H9 (cell line): ENCODE data around the gene WBP1L. TPM values are rescaled to one million over a fixed set of nuclear protein-coding genes. Genes with fewer than 3 reads are reported as not detected.

Experiments used
- DNase-seq: peaks from one replicate; pipeline ENCODE4 v3.0.0-alpha.2; 2017
- H2AFZ ChIP-seq: one replicate; pipeline ENCODE4 v1.6.1; 2013; ENCODE audit warnings: mild to moderate bottlenecking, low read length, control low read depth, moderate library complexity
- H2AK5ac ChIP-seq: 2 replicates; pipeline ENCODE4 v1.6.1; 2013; ENCODE audit warnings: low read length, control low read depth, mixed read lengths; ENCODE audit not compliant: insufficient read length
- H2BK120ac ChIP-seq: one replicate; pipeline ENCODE4 v1.6.1; 2013; ENCODE audit warnings: low read depth, mild to moderate bottlenecking, low read length, control low read depth, inconsistent platforms; ENCODE audit not compliant: poor library complexity, severe bottlenecking
- H2BK12ac ChIP-seq: 2 replicates; pipeline ENCODE4 v1.6.1; 2013; ENCODE audit warnings: low read length, control low read depth, mixed read lengths, low read depth; ENCODE audit not compliant: insufficient read length
- H2BK15ac ChIP-seq: 2 replicates; pipeline ENCODE4 v1.6.1; 2013; ENCODE audit warnings: low read depth, low read length, control low read depth
- H2BK20ac ChIP-seq: one replicate; pipeline ENCODE4 v1.6.1; 2013; ENCODE audit warnings: low read depth, mild to moderate bottlenecking, low read length, control low read depth, inconsistent platforms; ENCODE audit not compliant: poor library complexity, severe bottlenecking
- H2BK5ac ChIP-seq: 2 replicates; pipeline ENCODE4 v1.6.1; 2013; ENCODE audit warnings: low read length, control low read depth, mixed read lengths; ENCODE audit not compliant: insufficient read length
- H3K14ac ChIP-seq: 2 replicates; pipeline ENCODE4 v1.6.1; 2013; ENCODE audit warnings: low read length, control low read depth; ENCODE audit not compliant: insufficient read depth
- H3K18ac ChIP-seq: 2 replicates; pipeline ENCODE4 v1.6.1; 2013; ENCODE audit warnings: low read depth, mild to moderate bottlenecking, mixed read lengths, low read length, control low read depth; ENCODE audit not compliant: insufficient read length
- H3K23ac ChIP-seq: 2 replicates; pipeline ENCODE4 v1.6.1; 2013; ENCODE audit warnings: low read length, control low read depth, mixed read lengths, low read depth; ENCODE audit not compliant: insufficient read length
- H3K23me2 ChIP-seq: 2 replicates; pipeline ENCODE4 v1.6.1; 2013; ENCODE audit warnings: low read depth, mild to moderate bottlenecking, mixed read lengths, low read length, control low read depth; ENCODE audit not compliant: insufficient read length, poor library complexity, severe bottlenecking
- H3K27ac ChIP-seq: 2 replicates; pipeline ENCODE4 v1.5.1; 2013; ENCODE audit warnings: low read length, control low read depth, mixed read lengths, low read depth; ENCODE audit not compliant: insufficient read length
- H3K27me3 ChIP-seq: 2 replicates; pipeline ENCODE4 v1.6.1; 2013; ENCODE audit warnings: low read length, control low read depth, inconsistent platforms; ENCODE audit not compliant: insufficient read depth
- H3K4ac ChIP-seq: 2 replicates; pipeline ENCODE4 v1.6.1; 2013; ENCODE audit warnings: low read depth, mild to moderate bottlenecking, control low read depth, inconsistent platforms, low read length, moderate library complexity
- H3K4me1 ChIP-seq: 2 replicates; pipeline ENCODE4 v1.6.1; 2013; ENCODE audit warnings: low read length, control low read depth, inconsistent platforms; ENCODE audit not compliant: insufficient read depth
- H3K4me2 ChIP-seq: 2 replicates; pipeline ENCODE4 v1.6.1; 2013; ENCODE audit warnings: low read length, control low read depth, mixed read lengths; ENCODE audit not compliant: insufficient read length, insufficient read depth
- H3K56ac ChIP-seq: 2 replicates; pipeline ENCODE4 v1.6.1; 2013; ENCODE audit warnings: low read depth, mild to moderate bottlenecking, mixed read lengths, low read length, control low read depth; ENCODE audit not compliant: insufficient read length
- H3K79me1 ChIP-seq: 2 replicates; pipeline ENCODE4 v1.6.1; 2013; ENCODE audit warnings: low read depth, mild to moderate bottlenecking, moderate library complexity, low read length, control low read depth, inconsistent platforms; ENCODE audit not compliant: insufficient read depth, poor library complexity, severe bottlenecking
- H3K79me2 ChIP-seq: 2 replicates; pipeline ENCODE4 v1.6.1; 2013; ENCODE audit warnings: low read length, control low read depth, inconsistent platforms; ENCODE audit not compliant: insufficient read depth
- H3K9ac ChIP-seq: 2 replicates; pipeline ENCODE4 v1.6.1; 2013; ENCODE audit warnings: low read length, control low read depth, mixed read lengths; ENCODE audit not compliant: insufficient read length; ENCODE audit errors: extremely low read depth
- H3K9me3 ChIP-seq: one replicate; pipeline ENCODE4 v1.6.1; 2013; ENCODE audit warnings: low read depth, low read length, inconsistent platforms; ENCODE audit not compliant: control insufficient read depth
- H3T11ph ChIP-seq: one replicate; pipeline ENCODE4 v1.6.1; 2013; ENCODE audit warnings: mild to moderate bottlenecking, low read length, control low read depth, inconsistent platforms
- H4K20me1 ChIP-seq: one replicate; pipeline ENCODE4 v1.6.1; 2013; ENCODE audit not compliant: control insufficient read depth, insufficient read length, insufficient read depth
- H4K5ac ChIP-seq: 2 replicates; pipeline ENCODE4 v1.6.1; 2013; ENCODE audit warnings: low read depth, mild to moderate bottlenecking, mixed read lengths, low read length, control low read depth; ENCODE audit not compliant: insufficient read length
- H4K8ac ChIP-seq: replicated peaks from 2 replicates; pipeline ENCODE4 v1.6.1; 2013; ENCODE audit warnings: low read length, control low read depth, mixed read lengths, low read depth; ENCODE audit not compliant: insufficient read length
- H4K91ac ChIP-seq: 2 replicates; pipeline ENCODE4 v1.6.1; 2013; ENCODE audit warnings: low read depth, mild to moderate bottlenecking, moderate library complexity, mixed read lengths, low read length, control low read depth; ENCODE audit not compliant: insufficient read length
- H3K27ac Mint-ChIP-seq, 3 experiments: 2 replicates in 2 of 3; 3 replicates in 1 of 3; pipeline ENCODE4 v1.8.0; 2020 to 2021; ENCODE audit warnings: mixed read lengths in 3 of 3, mild to moderate bottlenecking in 1 of 3, moderate library complexity in 1 of 3
- H3K27me3 Mint-ChIP-seq: 2 replicates; pipeline ENCODE4 v1.8.0; 2021; ENCODE audit warnings: low read depth, mild to moderate bottlenecking, moderate library complexity, mixed read lengths
- H3K36me3 Mint-ChIP-seq, 3 experiments: 2 replicates in 2 of 3; 3 replicates in 1 of 3; pipeline ENCODE4 v1.8.0; 2020 to 2021; ENCODE audit warnings: low read depth in 3 of 3, mixed read lengths in 3 of 3; ENCODE audit not compliant: insufficient read depth in 1 of 3
- H3K4me1 Mint-ChIP-seq, 2 experiments: 2 replicates each; pipeline ENCODE4 v1.8.0; 2020; ENCODE audit warnings: mixed read lengths in 2 of 2
- H3K4me3 Mint-ChIP-seq, 2 experiments: 2 replicates in 1 of 2; 3 replicates in 1 of 2; pipeline ENCODE4 v1.8.0; 2020 to 2021; ENCODE audit warnings: mild to moderate bottlenecking in 2 of 2, mixed read lengths in 2 of 2, moderate library complexity in 1 of 2
- H3K9me3 Mint-ChIP-seq, 2 experiments: 2 replicates in 1 of 2; 3 replicates in 1 of 2; pipeline ENCODE4 v1.8.0; 2020; ENCODE audit warnings: mild to moderate bottlenecking in 2 of 2, mixed read lengths in 2 of 2, moderate library complexity in 1 of 2
- WGBS: extraction: QIAGEN DNeasy Blood & Tissue Kit; methylation state at CpG from one replicate; pipeline ENCODE4 v1.1.7; 2013; ENCODE audit warnings: missing lambda C conversion rate, low lambda C conversion rate, mixed read lengths; ENCODE audit not compliant: insufficient read length; ENCODE audit errors: extremely low coverage; 5-methylcytosine and 5-hydroxymethylcytosine counted together
- total RNA-seq: library from RNA; stranded (reverse); gene quantifications from 2 replicates; pipeline ENCODE4 v1.2.1, GENCODE V29; 2021
- TF ChIP-seq, protein P1 (sequence below): fragments of 200-600 bp; sonication (generic); conservative IDR thresholded peaks from 3 replicates; pipeline ENCODE4 v1.8.0; 2021; ENCODE audit warnings: antibody characterized with exemption, mild to moderate bottlenecking

WBP1L gene
- total RNA-seq, 1 experiment from 2014 or later: 23.8 TPM

DNA sequence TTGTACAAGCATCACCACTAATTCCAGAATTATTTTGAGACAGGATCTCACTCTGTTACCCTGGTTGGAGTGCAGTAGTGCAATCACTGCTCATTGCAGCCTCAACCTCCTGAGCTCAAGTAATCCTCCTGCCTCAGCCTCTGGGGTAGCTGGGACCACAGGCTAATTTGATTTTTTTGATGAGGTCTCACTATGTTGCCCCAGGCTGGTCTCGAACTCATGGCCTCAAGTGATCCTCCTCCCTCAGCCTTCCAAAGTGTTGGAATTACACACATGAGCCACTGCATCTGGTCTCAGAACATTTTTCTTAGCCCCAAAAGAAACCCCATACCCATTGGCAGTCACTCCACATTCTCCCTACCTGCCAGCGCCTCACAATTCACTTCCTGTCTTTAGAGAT, 3.5 kb upstream of the WBP1L start:
- H3K4me1 Mint-ChIP-seq: peaks cover 27% of the 10 kb centered on the region in 2 experiments
- Histone ChIP-seq H3K4ac (no peak overlapping the region), H2BK120ac (no peak overlapping the region), H3K4me1 (peaks cover 4% of the 10 kb centered on the region; the same call in 1 of the 2 replicates), H3K79me2 (no peaks in the 10 kb centered on the region; the same call in 1 of the 2 replicates), H4K20me1 (no peaks in the 10 kb centered on the region), H3K23me2 (peaks cover 10% of the 10 kb centered on the region), H4K8ac (no peak overlapping the region), H2BK5ac (no peak overlapping the region), H3K18ac (no peak overlapping the region), H4K91ac (no peak overlapping the region), H3K79me1 (no peaks in the 10 kb centered on the region), H3K9me3 (no peaks in the 10 kb centered on the region), H3K56ac (no peak overlapping the region), H2AFZ (no peak overlapping the region), H2BK12ac (no peak overlapping the region), H2AK5ac (no peak overlapping the region), H2BK15ac (no peak overlapping the region), H3T11ph (no peak overlapping the region), H2BK20ac (no peak overlapping the region), H3K9ac (no peak overlapping the region), H3K27ac (no peak overlapping the region), H3K23ac (no peak overlapping the region), H3K4me2 (no peak overlapping the region), H3K14ac (no peak overlapping the region), H4K5ac (no peak overlapping the region), H3K27me3 (no peaks in the 10 kb centered on the region)
- DNase-seq: no peak
- peaks cover 2% of the 10 kb centered on the region for H3K27me3 Mint-ChIP-seq
- H3K4me3 Mint-ChIP-seq: no peak overlapping the region
- TF ChIP-seq, protein P1, sequence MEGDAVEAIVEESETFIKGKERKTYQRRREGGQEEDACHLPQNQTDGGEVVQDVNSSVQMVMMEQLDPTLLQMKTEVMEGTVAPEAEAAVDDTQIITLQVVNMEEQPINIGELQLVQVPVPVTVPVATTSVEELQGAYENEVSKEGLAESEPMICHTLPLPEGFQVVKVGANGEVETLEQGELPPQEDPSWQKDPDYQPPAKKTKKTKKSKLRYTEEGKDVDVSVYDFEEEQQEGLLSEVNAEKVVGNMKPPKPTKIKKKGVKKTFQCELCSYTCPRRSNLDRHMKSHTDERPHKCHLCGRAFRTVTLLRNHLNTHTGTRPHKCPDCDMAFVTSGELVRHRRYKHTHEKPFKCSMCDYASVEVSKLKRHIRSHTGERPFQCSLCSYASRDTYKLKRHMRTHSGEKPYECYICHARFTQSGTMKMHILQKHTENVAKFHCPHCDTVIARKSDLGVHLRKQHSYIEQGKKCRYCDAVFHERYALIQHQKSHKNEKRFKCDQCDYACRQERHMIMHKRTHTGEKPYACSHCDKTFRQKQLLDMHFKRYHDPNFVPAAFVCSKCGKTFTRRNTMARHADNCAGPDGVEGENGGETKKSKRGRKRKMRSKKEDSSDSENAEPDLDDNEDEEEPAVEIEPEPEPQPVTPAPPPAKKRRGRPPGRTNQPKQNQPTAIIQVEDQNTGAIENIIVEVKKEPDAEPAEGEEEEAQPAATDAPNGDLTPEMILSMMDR: no peak
- peaks cover 7 to 19% (median 13%) of the 10 kb centered on the region in 3 experiments; a peak in 6 of 7 replicates for H3K36me3 Mint-ChIP-seq
- peaks cover 0 to 3% of the 10 kb centered on the region in 2 experiments; a peak in 1 of 5 replicates for H3K9me3 Mint-ChIP-seq
- WGBS: no CpG with 5 or more reads among the region's 2 CpGs
- no peak overlapping the region for H3K27ac Mint-ChIP-seq
